SK-N-MC (cell line): Measurements from ENCODE around the gene SYAP1.
"Not testable (repeated sequence)": the region's sequence is repeated elsewhere in the genome, so short reads cannot be mapped to it uniquely, and the experiment has no call there.

Source experiments
- EZH2 ChIP-seq: fragments of 200-600 bp; sonication (generic); IDR thresholded peaks from one replicate; pipeline ENCODE4 v1.6.1; 2017; ENCODE audit warnings: antibody characterized with exemption
- POLR2AphosphoS5 ChIP-seq: IDR thresholded peaks from 2 replicates; pipeline ENCODE4 v1.6.1; 2012; ENCODE audit warnings: mild to moderate bottlenecking, low read depth, low read length, borderline replicate concordance

- TF ChIP-seq POLR2AphosphoS5, EZH2: not testable (repeated sequence)
These were observed 42.1 kb downstream of the SYAP1 start for GRCh38 chrX:16761500-16761899.
